Kidney epithelial cell (primary cell): ENCODE results near the gene PLXNA1. TPM values are rescaled to one million over a fixed set of nuclear protein-coding genes. Genes with fewer than 3 reads are reported as not detected.

Experiments used
- DNase-seq: peaks from one replicate; pipeline ENCODE4 v3.0.0-alpha.2; 2010; ENCODE audit warnings: low read depth
- H3K27me3 ChIP-seq: 2 replicates; pipeline ENCODE4 v1.6.0; 2011; ENCODE audit warnings: low read length; ENCODE audit not compliant: control insufficient read depth, insufficient read depth
- H3K36me3 ChIP-seq: 2 replicates; pipeline ENCODE4 v1.5.1; 2011; ENCODE audit warnings: low read length; ENCODE audit not compliant: control insufficient read depth, insufficient read depth
- H3K4me3 ChIP-seq: 2 replicates; pipeline ENCODE4 v1.5.1; 2011; ENCODE audit warnings: low read depth, mild to moderate bottlenecking, control low read depth, low read length
- CTCF ChIP-seq: IDR thresholded peaks from 2 replicates; pipeline ENCODE4 v1.5.1; 2011; ENCODE audit warnings: mild to moderate bottlenecking, moderate library complexity, low read length, control low read depth, inconsistent platforms; ENCODE audit not compliant: insufficient read depth, poor library complexity, severe bottlenecking
- total RNA-seq: library from RNA; depleted of rRNA; stranded (reverse); fragments of >200 nt; gene quantifications from 2 replicates; pipeline ENCODE4 v1.2.3, GENCODE V29; 2015

Gene PLXNA1
- total RNA-seq, 1 donor from 2014 or later = 54.3 TPM

- Histone ChIP-seq H3K36me3 (peaks cover 4% of the 10 kb centered on the region), H3K4me3 (no peak overlapping the region), H3K27me3 (no peaks in the 10 kb centered on the region)
- no peak for DNase-seq
- no peak for TF ChIP-seq CTCF
Measured at GRCh38 chr3:127004641-127005397, 21.9 kb downstream of the PLXNA1 start.

GRCh38 chr3:127005864-127006500, 23.1 kb downstream of the PLXNA1 start:
- H3K36me3 ChIP-seq = peaks cover 4% of the 10 kb centered on the region
- DNase-seq = no peak
- H3K4me3 ChIP-seq = no peak overlapping the region
- TF ChIP-seq CTCF = no peak
- H3K27me3 ChIP-seq = no peaks in the 10 kb centered on the region

- DNase-seq = no peak
- Histone ChIP-seq H3K4me3 (no peak overlapping the region), H3K27me3 (no peaks in the 10 kb centered on the region), H3K36me3 (peaks cover 4% of the 10 kb centered on the region)
- TF ChIP-seq CTCF = no peak
Measured at GRCh38 chr3:127006781-127007436, 24.0 kb downstream of the PLXNA1 start.

GRCh38 chr3:127008236-127008635, 25.3 kb downstream of the PLXNA1 start:
- DNase-seq = no peak
- Histone ChIP-seq H3K27me3 (no peaks in the 10 kb centered on the region), H3K4me3 (no peak overlapping the region), H3K36me3 (peaks cover 5% of the 10 kb centered on the region)
- no peak for TF ChIP-seq CTCF

GRCh38 chr3:127009531-127009930, 26.6 kb downstream of the PLXNA1 start:
- DNase-seq = no peak
- no peak overlapping the region for H3K4me3 ChIP-seq
- H3K27me3 ChIP-seq = no peaks in the 10 kb centered on the region
- TF ChIP-seq CTCF = no peak
- H3K36me3 ChIP-seq = peaks cover 3% of the 10 kb centered on the region
